Loucy (cell line): ENCODE results near the gene FAM219B.

ENCODE experiments used
- CTCF ChIP-seq: fragments of 200-600 bp; sonication (generic); conservative IDR thresholded peaks from 2 replicates; pipeline ENCODE4 v1.5.1; 2014; ENCODE audit warnings: mild to moderate bottlenecking, antibody characterized with exemption, low read length
- EZH2phosphoT487 ChIP-seq: fragments of 200-600 bp; IDR thresholded peaks from 2 replicates; pipeline ENCODE4 v1.6.1; 2018; ENCODE audit warnings: antibody characterized with exemption, mild to moderate bottlenecking, moderate library complexity, borderline replicate concordance

GRCh38 chr15:74893627-74894026, 13.0 kb downstream of the FAM219B start:
- no peak for TF ChIP-seq CTCF
- TF ChIP-seq EZH2phosphoT487: no peak
